GM19023 (cell line): ENCODE data around the gene TRAPPC1.

ENCODE experiments used
- ATAC-seq: cut with Tn5 transposase; IDR thresholded peaks from one replicate; pipeline ENCODE4 v1.9.1; 2021; ENCODE audit warnings: mild to moderate bottlenecking, moderate library complexity; ENCODE audit not compliant: unreplicated experiment

The TRAPPC1 gene

DNA sequence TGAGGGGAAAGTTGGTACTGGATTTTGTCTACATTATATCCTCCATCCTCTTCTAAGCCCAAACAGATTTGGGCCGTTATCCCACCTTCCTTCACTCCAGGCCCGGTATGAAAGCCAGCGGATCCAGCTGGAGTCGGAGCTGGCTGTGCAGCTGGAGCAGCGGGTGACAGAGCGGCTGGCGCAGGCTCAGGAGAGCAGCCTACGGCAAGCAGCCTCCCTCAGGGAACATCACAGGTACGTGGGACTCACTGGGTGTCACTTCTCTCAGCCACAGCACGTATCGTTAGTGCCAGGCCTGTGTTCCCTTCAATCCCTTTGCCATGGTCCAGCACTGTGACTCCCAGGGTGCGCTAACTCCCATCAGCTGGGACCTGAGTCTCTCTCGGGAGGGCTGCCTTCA lies 11.5 kb upstream of the TRAPPC1 start:
- no peak for ATAC-seq

DNA sequence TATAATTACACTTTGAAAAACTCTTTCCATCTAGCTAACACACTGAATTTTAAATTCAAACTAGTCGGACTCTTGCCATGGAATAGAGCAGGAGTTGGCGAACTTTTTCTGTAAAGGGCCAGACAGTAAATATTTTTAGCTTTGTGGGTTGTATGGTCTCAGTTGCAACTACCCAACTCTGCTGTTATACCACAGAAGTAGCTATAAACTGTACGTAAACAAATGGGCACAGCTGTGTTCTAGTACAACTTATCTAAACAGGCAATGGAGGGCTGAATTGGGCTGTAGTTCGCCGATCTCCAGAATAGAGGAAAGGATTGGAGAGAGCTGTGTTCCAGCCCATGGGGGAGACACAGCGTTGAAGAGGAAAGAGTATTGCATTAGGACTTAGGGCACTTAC lies 9.0 kb upstream of the TRAPPC1 start:
- ATAC-seq = no peak

DNA sequence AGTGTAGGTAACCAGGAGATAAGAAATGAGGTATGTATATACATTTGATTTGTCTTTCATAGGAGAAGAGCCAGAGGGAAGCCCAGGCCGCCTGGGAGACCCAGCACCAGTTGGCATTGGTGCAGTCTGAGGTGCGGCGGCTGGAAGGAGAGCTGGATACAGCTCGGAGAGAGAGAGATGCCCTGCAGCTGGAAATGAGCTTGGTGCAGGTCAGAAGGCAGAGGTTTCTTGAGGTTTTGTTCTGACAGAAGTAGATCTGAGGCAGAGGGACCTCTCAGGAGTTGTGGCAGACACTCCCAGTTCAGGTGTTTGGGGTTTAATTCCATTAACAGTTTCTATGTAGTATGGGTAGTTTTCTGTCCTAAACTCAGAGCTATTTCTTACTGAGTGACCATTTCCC lies 8.3 kb upstream of the TRAPPC1 start:
- ATAC-seq = no peak

DNA sequence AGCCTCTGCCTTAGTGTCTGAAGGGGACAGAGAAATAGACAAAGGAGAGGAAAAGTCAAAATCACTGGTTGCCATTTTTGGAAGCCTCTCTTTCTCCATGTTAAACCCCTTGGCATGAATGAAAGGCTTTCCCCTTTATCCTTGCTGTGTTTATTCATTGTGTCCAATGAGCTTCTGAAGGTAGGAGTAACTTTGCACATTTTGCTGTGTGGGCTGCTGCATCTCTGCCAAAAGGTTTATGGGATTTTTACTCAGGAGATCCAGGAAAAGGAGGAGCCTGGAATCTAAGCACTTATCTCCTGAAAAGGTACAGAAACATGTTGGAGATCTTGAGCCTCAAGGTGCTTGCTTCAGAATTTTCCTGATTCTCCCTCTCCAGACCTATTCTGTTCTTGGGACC lies 4.1 kb upstream of the TRAPPC1 start:
- ATAC-seq = no peak

DNA sequence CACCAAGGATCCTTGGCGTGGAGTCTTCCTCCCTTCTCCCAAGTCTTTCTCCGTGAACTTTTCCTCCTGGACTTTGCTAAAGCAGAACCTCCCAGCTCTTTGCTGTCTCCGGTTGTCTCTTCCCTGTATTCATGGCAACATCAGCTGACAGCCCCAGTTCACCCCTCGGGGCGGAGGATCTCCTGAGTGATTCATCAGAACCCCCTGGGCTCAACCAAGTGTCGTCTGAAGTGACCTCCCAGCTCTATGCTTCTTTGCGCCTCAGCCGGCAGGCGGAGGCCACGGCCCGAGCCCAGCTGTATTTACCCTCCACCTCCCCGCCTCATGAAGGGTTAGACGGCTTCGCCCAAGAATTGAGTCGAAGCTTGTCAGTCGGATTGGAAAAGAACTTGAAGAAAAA lies 1.2 kb upstream of the TRAPPC1 start:
- no peak for ATAC-seq

DNA sequence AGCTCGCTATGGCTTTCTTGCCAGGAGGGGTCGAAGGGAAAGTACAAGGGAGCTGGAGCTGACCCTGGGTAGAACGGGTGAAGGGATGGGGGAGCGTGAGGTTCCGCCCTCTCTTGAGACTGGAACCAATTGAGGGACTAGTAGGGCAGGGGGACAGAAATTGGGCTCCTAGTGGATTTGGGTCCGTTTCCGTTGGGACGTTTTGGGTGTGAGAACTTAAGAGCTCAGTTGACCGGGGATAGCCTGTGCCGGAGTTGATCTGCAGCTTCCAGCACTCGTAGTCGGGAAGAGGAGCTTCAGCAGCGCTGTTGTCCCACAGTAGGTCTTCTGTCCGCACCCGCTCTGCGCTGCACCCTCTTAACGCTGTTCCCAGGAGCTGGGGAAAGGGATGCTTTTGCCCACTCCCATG lies 741 bp upstream of the TRAPPC1 start:
- peak; percentile 8 for ATAC-seq

DNA sequence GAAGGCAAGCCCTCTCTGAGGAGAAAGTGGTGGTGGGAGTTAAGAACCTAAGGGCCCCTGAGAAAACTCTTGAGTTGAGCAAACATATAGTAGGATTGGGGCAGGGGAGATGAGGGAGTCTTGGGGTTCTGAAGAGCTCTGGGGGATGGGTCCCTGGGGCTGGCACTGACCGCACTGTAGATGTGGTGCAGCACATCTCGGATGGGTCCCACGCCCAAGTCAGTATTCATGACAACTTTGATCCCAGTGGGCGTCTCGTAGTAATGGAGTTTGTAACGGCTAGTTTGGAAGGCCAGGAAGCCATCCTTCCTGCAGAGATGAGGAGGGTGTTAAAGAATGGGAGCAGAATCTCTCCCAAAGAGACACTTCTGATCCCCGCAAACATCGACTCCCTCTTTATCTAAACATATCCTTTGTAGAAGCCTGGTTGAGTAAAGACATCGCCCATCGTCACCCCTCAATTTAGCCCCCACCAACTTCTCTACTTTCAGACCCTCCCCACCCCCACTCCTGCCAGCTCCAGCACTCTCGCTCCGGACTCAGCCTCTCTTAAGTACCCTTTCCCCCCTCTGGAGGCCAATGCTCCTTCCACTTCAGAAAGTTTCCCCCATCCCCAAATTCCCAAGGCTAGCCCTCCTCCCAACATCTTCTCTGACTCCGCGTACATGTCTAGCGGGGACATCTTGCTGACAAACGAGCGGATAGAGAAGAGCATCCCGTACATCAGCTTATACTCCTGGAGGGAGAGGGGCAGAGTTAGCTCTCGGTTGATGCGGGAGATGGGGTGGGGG lies 710 bp downstream of the TRAPPC1 start:
- no peak for ATAC-seq

DNA sequence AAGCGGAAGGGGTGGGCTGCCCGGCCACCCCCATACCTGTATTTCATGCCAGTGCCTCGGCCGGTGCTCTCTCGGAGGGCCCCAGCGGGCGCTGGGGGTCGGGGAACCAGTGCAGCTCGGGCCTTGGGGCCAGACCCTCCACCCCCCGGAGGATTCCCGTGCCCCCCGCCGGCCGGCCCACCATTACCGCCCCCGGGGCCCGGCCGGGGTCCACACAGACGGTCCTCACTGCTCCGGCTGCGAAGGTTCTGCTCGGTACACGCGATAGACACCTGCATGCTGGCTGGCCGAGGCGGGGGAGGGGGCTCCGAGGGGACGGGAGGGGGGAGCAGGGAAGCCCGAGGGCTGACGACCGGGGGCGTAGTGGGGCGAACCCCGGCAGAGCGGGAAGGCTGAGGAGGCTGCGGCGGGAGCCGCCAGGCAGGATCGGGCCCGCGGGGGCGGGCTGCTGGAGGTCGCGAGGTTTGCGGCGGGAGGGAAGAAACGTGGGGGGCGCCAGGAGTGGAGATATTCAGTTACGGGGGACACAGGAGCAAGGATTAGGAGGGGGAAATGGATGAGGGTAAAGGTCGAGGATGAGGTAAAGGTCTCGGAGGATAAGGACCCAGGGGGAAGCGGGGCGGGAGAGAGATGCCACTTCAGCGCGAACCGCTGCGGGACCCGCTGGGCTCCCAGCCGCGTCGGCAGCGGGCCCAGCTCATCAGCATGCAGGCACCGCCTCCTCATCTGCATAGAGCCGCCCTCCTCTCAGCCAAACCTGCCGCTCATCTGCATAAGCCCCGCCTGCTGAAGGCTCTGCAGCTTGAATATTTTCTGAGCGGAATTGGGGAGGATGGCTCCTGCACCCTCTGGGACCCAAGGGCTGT lies 2.4 kb downstream of the TRAPPC1 start, which contains the start of gene KCNAB3:
KCNAB3 (minus strand) TSS at position 699 of the 866 bp plus-strand sequence; CDS start at position 278, 421 bp downstream.
- no peak for ATAC-seq

DNA sequence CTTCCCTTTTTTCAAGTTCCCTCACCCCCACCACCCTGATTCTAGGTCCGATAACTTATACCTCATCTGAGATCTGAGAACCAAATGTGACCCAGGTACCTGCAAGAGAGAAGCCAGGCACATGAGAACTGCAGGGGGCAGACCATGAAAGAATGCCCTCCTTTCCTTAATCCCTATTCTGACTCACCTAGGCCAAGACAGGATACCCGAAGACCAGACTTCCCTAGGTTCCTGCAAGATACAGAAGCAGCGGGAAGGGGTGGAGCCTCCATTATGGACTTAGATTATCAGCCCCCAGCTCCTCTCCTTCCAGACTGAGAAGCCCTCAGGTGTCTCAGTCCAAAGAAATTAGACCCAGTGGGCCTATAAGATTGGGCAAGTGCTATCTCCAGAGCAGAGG lies 4.2 kb downstream of the TRAPPC1 start:
- no peak for ATAC-seq

DNA sequence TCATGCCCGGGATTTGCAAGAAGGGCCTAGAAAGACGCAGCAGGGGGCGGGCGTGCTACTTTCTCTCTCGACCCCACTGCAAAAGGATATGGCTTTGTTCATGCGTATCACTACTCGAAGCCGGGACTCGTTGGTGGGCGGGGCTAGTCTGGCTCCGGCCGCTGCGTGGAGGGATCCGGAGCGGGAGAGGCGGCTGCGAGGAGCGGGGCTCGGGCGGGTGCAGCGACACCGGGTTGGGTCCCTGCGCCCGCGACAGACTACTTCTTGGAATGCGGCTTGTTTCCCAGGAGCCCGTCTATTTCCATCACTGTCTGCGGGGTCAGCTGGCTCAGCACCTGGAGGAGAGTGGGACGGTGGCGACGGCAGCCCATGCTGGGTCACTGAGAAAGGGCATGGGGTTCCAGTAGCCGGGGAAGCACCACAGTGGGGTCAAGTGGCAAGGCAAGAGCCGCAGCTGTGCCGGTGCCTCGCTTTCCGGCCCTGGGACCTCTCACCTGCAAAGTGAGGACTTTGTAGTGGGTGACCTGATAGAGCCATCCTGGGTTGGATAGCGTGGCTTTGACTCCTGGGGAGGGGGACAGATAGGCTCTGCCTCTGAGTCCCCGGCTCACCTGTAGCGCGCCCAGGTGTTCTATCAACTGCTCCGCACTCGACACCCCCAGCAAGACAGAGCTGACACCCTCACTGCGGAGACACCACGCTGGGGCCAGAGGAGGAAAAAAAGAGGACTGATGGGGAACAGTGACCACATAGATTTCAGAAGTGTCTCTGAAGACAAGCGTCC lies 8.7 kb downstream of the TRAPPC1 start:
- ATAC-seq = no peak

DNA sequence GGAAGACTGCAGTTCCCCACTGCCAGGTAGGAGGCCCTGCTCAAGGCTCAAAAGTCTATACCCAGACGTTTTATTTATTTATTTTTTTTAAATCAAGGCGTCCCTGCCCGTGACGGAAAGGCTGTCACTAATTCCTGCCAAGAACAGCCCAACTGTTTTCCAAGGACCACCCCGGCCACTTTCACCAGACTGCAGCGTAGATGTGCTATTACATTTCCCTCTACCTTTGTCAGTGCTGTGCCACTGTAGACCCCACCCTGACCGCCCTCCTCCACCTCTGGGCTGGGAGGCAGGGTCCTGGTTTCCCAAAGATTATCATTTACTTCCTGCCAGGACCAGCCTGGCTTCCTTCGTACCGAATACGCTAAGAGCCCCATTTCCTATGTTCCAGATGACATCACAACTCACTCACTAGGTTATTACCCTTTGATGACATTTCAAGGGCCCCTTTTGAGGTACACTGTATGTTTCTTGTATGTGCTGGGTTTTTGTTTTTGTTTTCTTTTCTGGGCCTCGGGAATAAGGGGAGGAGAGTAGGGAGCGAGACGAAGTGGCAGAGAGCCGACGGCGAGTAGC lies 9.4 kb downstream of the TRAPPC1 start:
- no peak for ATAC-seq

DNA sequence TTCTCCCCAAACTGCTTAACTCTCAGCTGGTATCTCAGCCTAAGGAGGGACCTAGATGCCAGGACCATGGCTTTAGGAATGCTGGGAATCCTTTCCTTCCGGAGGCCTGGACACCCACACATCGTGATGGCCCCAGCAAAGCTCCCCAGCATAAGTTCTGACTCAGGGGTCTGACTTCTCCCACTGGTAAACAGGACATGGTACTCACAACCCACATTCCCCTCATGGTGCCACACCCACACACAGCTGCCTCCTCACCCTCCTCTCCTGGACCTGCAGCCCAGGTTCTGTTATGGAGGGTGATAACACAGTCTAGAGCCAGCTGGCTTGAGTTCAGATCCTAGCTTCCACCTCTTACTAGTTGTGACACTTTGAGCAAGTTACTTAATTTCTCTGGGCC lies 14.9 kb downstream of the TRAPPC1 start:
- ATAC-seq = no peak

DNA sequence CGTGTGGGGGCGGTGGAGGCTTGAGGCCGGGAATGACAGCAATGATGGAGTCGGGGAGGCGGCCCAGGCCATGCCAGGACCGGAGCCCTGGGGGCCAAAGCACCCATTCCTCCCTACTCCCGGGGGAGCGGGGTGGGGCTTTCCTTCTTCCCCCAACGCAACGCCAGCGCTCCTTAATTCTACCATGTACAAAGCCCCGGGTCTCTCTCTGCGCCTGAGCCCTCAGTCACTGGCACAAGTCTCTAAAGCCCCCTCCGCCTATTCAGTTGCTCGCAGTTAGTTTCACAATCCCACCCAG lies 15.4 kb downstream of the TRAPPC1 start:
- ATAC-seq = no peak

DNA sequence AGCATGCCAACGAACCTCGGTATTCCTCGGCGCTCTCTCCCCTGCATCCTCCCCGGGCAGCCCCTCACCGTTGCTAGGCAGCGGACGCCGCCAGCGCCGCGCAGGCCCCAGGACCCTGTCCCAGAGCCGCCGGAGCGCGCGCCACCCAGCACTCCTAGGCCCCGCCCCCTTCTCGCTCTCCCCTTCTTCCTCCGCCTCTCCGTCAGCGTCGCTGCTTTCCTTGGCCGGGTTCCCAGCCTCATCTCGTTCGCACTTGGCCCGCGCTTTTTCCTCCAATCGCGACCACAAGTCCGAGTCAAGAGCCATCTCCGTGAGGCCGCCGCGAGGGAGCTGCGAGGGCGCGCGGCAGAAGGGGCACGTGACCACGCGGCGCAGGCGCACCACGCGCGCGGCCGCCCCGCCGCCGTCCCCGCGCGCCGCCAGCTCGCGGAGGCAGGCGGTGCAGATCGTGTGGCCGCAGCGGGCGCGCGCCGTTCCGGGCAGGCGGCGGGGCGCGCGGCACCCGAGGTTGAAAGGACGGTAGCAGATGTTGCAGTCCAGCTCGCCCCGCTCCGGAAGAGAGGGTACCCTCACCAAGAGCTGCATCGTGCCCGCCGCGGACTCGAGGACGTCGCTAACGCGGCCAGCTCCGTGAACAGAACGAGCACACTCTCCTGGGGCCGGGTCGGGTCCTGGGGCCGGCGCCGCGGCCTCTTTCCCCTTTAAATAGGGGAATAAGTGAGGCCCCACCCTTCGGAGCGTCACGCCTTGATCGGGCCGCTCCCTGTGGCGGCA lies 15.9 kb downstream of the TRAPPC1 start, which contains the start of gene RNF227:
RNF227 (minus strand) TSS at position 679 of the 774 bp plus-strand sequence; CDS start at position 585, 94 bp downstream.
- ATAC-seq = peak; percentile 81

DNA sequence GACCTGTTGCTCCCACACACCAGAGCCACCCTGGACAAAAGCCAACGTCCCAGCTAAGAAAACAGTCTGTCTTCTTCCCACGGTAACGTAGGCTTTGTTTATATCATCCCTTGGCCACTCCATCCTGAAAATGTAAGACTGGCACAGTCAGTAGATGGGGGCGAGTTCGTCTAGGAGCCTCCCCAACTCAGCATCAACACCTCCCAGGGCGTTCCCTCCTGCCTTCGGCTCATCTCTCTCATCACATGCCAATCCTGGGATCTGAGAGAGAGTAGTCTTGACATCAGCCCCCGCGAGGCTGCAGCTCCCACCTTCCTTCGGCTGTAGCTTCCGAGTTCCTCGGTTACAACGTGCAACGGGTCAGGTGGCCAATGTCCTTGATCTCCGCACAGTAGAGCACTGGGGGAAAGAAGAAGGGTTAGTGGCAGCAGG lies 16.6 kb downstream of the TRAPPC1 start:
- ATAC-seq = no peak

DNA sequence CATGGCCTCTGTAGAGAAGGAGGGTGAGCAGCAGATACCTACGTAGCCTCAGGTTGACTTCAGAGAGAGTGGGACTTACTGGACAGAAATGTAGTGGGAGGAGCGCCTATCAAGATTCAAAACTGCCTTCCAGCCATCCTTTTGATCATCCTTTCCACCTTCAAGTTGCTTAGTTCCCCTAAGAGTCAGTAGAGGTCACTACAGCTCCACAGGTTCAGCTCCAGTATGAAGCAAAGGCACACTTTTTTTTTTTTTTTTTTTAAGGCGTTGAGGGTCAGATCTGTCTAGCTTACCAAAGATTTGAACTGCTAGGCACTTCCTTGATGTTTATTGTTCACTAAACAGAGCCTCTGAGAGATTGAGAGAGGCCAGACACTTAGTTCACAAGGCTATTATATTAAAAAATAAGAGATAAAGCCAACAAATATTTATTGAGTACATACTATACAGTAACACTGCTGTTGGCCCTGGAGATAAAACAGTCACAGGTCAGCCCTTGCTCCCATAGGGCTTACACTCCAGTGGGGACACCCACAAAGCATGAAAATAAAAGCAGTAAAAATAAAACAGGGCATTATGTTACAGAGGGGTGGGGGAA lies 18.7 kb downstream of the TRAPPC1 start:
- ATAC-seq = no peak

DNA sequence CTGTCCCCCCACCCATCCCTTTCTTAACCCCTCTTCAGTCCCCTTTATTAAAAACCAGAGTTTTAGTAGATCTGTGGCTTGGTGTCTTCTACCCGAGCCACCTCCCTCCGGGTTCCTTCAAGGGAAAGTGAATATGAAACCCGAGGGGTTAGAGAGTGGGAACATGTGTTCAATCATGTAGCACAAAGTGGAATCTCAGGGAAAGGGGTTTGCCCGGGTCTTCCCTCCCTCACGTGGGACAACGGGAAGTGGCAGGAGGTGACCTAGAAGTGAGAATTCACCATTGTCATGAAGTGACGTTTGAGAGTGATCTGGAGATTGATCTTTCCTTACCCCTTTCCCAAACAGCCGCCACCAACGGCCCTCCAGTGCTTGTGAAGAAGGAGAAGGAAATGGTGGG lies 20.6 kb downstream of the TRAPPC1 start:
- ATAC-seq = no peak

DNA sequence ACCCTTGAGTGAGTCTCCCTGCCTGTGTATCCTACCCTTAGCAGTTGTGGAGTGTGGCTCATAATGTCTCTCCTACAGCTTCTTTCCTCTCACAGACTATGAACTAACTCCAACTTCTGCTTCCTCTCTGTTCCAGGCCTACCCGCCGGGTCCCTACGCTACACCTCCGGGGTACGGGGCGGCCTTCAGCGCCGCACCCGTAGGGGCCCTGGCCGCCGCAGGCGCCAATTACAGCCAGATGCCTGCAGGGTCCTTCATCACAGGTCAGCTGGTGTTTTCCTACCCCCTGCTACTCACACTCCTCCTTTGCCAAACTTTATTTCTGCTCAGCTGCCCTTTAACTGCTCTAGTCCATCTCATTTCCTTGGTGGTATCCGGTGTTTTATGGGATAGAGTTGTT lies 21.0 kb downstream of the TRAPPC1 start:
- no peak for ATAC-seq

DNA sequence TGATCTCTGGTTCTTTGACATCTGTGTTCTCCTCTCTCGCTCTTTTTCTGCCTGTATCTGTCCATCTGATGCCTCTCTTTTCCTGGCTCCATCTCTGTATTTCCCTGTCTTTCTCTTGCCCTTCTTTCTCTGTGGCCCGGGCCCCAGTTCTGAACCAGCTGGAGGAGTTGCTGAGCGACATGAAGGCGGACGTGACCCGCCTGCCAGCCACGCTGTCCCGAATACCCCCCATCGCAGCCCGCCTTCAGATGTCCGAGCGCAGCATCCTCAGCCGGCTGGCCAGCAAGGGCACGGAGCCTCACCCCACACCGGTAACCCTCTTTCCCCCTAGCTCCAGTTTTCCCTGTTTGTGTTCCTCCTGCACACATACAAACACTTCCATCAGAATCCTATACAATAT lies 21.5 kb downstream of the TRAPPC1 start:
- ATAC-seq = no peak

DNA sequence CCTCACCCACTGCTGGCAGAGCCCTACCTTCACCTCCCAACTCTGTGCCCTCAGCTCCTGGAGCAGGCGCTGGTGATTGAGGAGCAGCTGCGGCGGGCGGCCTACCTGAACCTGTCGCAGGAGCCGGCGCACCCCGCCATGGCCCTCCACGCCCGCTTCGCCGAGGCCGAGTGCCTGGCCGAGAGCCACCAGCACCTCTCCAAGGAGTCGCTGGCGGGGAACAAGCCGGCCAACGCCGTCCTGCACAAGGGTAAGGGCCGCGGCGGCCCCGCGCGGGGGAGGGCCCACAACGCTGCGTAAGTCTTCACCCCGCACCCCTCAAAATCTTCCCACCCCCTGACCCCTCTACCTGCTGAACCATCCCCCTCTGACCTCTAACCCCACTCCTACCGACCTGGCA lies 22.7 kb downstream of the TRAPPC1 start:
- no peak for ATAC-seq
